Fibroblast of lung (primary cell): ENCODE measurements around the gene TBCB.

Experiments used
- EZH2 ChIP-seq: IDR thresholded peaks from 2 replicates; pipeline ENCODE4 v1.5.1; 2012; ENCODE audit warnings: low read length, control low read depth, mild to moderate bottlenecking; ENCODE audit errors: missing control alignments
- TF ChIP-seq, protein P1 (sequence below), 2 donors: IDR thresholded peaks in 1 of 2; conservative IDR thresholded peaks in 1 of 2; 1 replicate in 1 of 2; 2 replicates in 1 of 2; pipeline ENCODE4 v1.5.1; 2011 to 2012; ENCODE audit warnings: low read length in 2 of 2, control low read depth in 1 of 2, inconsistent platforms in 1 of 2, low read depth in 1 of 2, mild to moderate bottlenecking in 1 of 2

- TF ChIP-seq, protein P1, sequence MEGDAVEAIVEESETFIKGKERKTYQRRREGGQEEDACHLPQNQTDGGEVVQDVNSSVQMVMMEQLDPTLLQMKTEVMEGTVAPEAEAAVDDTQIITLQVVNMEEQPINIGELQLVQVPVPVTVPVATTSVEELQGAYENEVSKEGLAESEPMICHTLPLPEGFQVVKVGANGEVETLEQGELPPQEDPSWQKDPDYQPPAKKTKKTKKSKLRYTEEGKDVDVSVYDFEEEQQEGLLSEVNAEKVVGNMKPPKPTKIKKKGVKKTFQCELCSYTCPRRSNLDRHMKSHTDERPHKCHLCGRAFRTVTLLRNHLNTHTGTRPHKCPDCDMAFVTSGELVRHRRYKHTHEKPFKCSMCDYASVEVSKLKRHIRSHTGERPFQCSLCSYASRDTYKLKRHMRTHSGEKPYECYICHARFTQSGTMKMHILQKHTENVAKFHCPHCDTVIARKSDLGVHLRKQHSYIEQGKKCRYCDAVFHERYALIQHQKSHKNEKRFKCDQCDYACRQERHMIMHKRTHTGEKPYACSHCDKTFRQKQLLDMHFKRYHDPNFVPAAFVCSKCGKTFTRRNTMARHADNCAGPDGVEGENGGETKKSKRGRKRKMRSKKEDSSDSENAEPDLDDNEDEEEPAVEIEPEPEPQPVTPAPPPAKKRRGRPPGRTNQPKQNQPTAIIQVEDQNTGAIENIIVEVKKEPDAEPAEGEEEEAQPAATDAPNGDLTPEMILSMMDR (conservative IDR thresholded peaks at IDR 0.05 in 1 of 2, IDR thresholded peaks at IDR 0.05 in 1 of 2; ENCODE audit: low read depth in 1 of 2, low read length in 2 of 2), result no peak
- TF ChIP-seq EZH2, result no peak
These were observed 25.2 kb downstream of the TBCB start for GRCh38 chr19:36140304-36141038.
